DOHH2 (cell line): ENCODE results near the gene TANGO2.

Experiments
- H3F3A ChIP-seq: fragments of 200-600 bp; sonication (generic), shearing (Covaris generic); 2 replicates; pipeline ENCODE4 v1.6.0; 2016; ENCODE audit warnings: antibody characterized with exemption, mild to moderate bottlenecking; ENCODE audit not compliant: control insufficient read depth, insufficient read depth
- H3K27ac ChIP-seq: fragments of 200-600 bp; sonication (generic); 2 replicates; pipeline ENCODE4 v1.5.1; 2014; ENCODE audit warnings: low read depth, mild to moderate bottlenecking, low read length, moderate library complexity
- H3K27me3 ChIP-seq: fragments of 200-600 bp; sonication (generic); 2 replicates; pipeline ENCODE4 v1.6.1; 2014; ENCODE audit warnings: mild to moderate bottlenecking, low read length, mixed read lengths; ENCODE audit not compliant: control insufficient read depth
- H3K36me3 ChIP-seq: fragments of 200-600 bp; sonication (generic); 2 replicates; pipeline ENCODE4 v1.6.1; 2014; ENCODE audit warnings: mild to moderate bottlenecking, low read length, moderate library complexity, mixed read lengths; ENCODE audit not compliant: control insufficient read depth
- H3K4me1 ChIP-seq: fragments of 200-600 bp; sonication (generic); 2 replicates; pipeline ENCODE4 v1.6.1; 2014; ENCODE audit warnings: mild to moderate bottlenecking, low read length, mixed read lengths; ENCODE audit not compliant: control insufficient read depth
- H3K4me2 ChIP-seq: fragments of 200-600 bp; sonication (generic); 2 replicates; pipeline ENCODE4 v1.6.0; 2014; ENCODE audit warnings: mild to moderate bottlenecking, low read length, moderate library complexity
- H3K4me3 ChIP-seq: fragments of 200-600 bp; sonication (generic); 2 replicates; pipeline ENCODE4 v1.5.1; 2014; ENCODE audit warnings: mild to moderate bottlenecking, low read length, mixed read lengths
- H3K79me2 ChIP-seq: fragments of 200-600 bp; sonication (generic); 2 replicates; pipeline ENCODE4 v1.6.1; 2014; ENCODE audit warnings: mild to moderate bottlenecking, low read length, mixed read lengths; ENCODE audit not compliant: control insufficient read depth
- H3K9me2 ChIP-seq: fragments of 200-600 bp; sonication (generic); replicated peaks from 2 replicates; pipeline ENCODE4 v1.6.1; 2014; ENCODE audit warnings: mild to moderate bottlenecking, low read length, mixed read lengths; ENCODE audit not compliant: control insufficient read depth
- H3K9me3 ChIP-seq: fragments of 200-600 bp; sonication (generic); 2 replicates; pipeline ENCODE4 v1.6.1; 2014; ENCODE audit warnings: antibody characterized with exemption, low read length, mixed read lengths; ENCODE audit not compliant: control insufficient read depth, insufficient read depth
- H4K20me1 ChIP-seq: fragments of 200-600 bp; sonication (generic); 2 replicates; pipeline ENCODE4 v1.6.0; 2014; ENCODE audit warnings: low read depth, mild to moderate bottlenecking, antibody characterized with exemption, low read length, moderate library complexity; ENCODE audit not compliant: control insufficient read depth, insufficient read depth
- CTCF ChIP-seq: fragments of 200-600 bp; sonication (generic); IDR thresholded peaks from one replicate; pipeline ENCODE4 v1.5.1; 2014; ENCODE audit warnings: antibody characterized with exemption, mild to moderate bottlenecking, low read depth, low read length; ENCODE audit not compliant: poor library complexity, severe bottlenecking
- EZH2phosphoT487 ChIP-seq: fragments of 200-600 bp; sonication (generic); IDR thresholded peaks from 2 replicates; pipeline ENCODE4 v1.6.1; 2017; ENCODE audit warnings: borderline replicate concordance, mild to moderate bottlenecking, antibody characterized with exemption, low read length, moderate library complexity, mixed read lengths

The TANGO2 gene

GRCh38 chr22:20056696-20057386 lies 35.9 kb downstream of the TANGO2 start:
- TF ChIP-seq EZH2phosphoT487 = no peak
- no peak for TF ChIP-seq CTCF
- no peaks in the 10 kb centered on the region for H3K9me2 ChIP-seq
- H3K36me3 ChIP-seq = peaks cover 7% of the 10 kb centered on the region; the same call in 1 of the 2 replicates
- H3K4me1 ChIP-seq = no peaks in the 10 kb centered on the region
- H3K4me2 ChIP-seq = no peak overlapping the region
- no peaks in the 10 kb centered on the region for H3K9me3 ChIP-seq
- H4K20me1 ChIP-seq = no peaks in the 10 kb centered on the region
- no peaks in the 10 kb centered on the region for H3F3A ChIP-seq
- no peaks in the 10 kb centered on the region for H3K27me3 ChIP-seq
- no peak overlapping the region for H3K27ac ChIP-seq
- no peaks in the 10 kb centered on the region for H3K79me2 ChIP-seq
- H3K4me3 ChIP-seq = no peak overlapping the region

- Histone ChIP-seq H3K4me1 (no peaks in the 10 kb centered on the region), H3K36me3 (peaks cover 7% of the 10 kb centered on the region; the same call in 1 of the 2 replicates)
- TF ChIP-seq EZH2phosphoT487 (no peak), CTCF (no peak)
Measured at GRCh38 chr22:20057596-20058268, 36.8 kb downstream of the TANGO2 start.

GRCh38 chr22:20058989-20059770 lies 38.3 kb downstream of the TANGO2 start:
- no peaks in the 10 kb centered on the region for H3K79me2 ChIP-seq
- no peaks in the 10 kb centered on the region for H3K9me2 ChIP-seq
- H4K20me1 ChIP-seq = no peaks in the 10 kb centered on the region
- no peaks in the 10 kb centered on the region for H3K27me3 ChIP-seq
- H3F3A ChIP-seq = no peaks in the 10 kb centered on the region
- H3K4me2 ChIP-seq = no peak overlapping the region
- no peak overlapping the region for H3K27ac ChIP-seq
- peaks cover 4% of the 10 kb centered on the region; the same call in 1 of the 2 replicates for H3K36me3 ChIP-seq
- no peaks in the 10 kb centered on the region for H3K4me1 ChIP-seq
- H3K9me3 ChIP-seq = no peaks in the 10 kb centered on the region
- H3K4me3 ChIP-seq = no peak overlapping the region
- TF ChIP-seq CTCF (no peak), EZH2phosphoT487 (no peak)

More at GRCh38 chr22:20057596-20058268, 36.8 kb downstream of the TANGO2 start:
- H3K4me3 ChIP-seq = no peak overlapping the region
- no peaks in the 10 kb centered on the region for H3K9me3 ChIP-seq
- no peak overlapping the region for H3K27ac ChIP-seq
- H3K79me2 ChIP-seq = no peaks in the 10 kb centered on the region
- no peaks in the 10 kb centered on the region for H4K20me1 ChIP-seq
- no peak overlapping the region for H3K4me2 ChIP-seq
- H3K9me2 ChIP-seq = no peaks in the 10 kb centered on the region
- H3F3A ChIP-seq = no peaks in the 10 kb centered on the region
- H3K27me3 ChIP-seq = no peaks in the 10 kb centered on the region
